Naive thymus-derived CD4-positive, alpha-beta T cell (primary cell): Measurements from ENCODE around the gene CYP4A11. TPM values are rescaled to one million over a fixed set of nuclear protein-coding genes. Genes with fewer than 3 reads are reported as not detected.
"Not testable (repeated sequence)": the region's sequence is repeated elsewhere in the genome, so short reads cannot be mapped to it uniquely, and the experiment has no call there.

Experiments
- ATAC-seq: fragments of 150-1000 bp; cut with Tn5 transposase; 2 replicates; pipeline ENCODE4 v1.10.0; 2021; ENCODE audit warnings: mild to moderate bottlenecking, moderate library complexity
- CTCF ChIA-PET: fragments of 350-600 bp; sonication (Branson Sonifier 250); formaldehyde crosslinking; loops from one replicate; lab custom pipeline; 2021; ENCODE audit warnings: antibody characterized with exemption; lab: Charles Lee
- POLR2A ChIA-PET: fragments of 350-600 bp; sonication (Branson Sonifier 250); formaldehyde crosslinking; loops from one replicate; lab custom pipeline; 2021; ENCODE audit warnings: antibody characterized with exemption, inconsistent platforms; lab: Charles Lee
- DNase-seq, 9 donors: peaks; one replicate each; pipeline versions ENCODE4 v3.0.0 to v3.0.0-alpha.2; 2020 to 2022; ENCODE audit warnings: mixed read lengths in 1 of 9
- H3K27ac ChIP-seq: one replicate; pipeline ENCODE4 v1.7.0; 2013; ENCODE audit warnings: mild to moderate bottlenecking, low read depth, low read length, moderate library complexity
- H3K27me3 ChIP-seq, 2 donors: one replicate each; pipeline ENCODE4 v1.7.0; 2013; ENCODE audit warnings: low read length in 2 of 2, mild to moderate bottlenecking in 2 of 2, moderate library complexity in 2 of 2; ENCODE audit not compliant: control insufficient read depth in 2 of 2, insufficient read depth in 2 of 2
- H3K36me3 ChIP-seq, 3 experiments: 1 replicate in 2 of 3; 2 replicates in 1 of 3; pipeline ENCODE4 v1.7.0; 2013; ENCODE audit warnings: low read length in 3 of 3, mild to moderate bottlenecking in 3 of 3, moderate library complexity in 1 of 3; ENCODE audit not compliant: insufficient read depth in 3 of 3, control insufficient read depth in 2 of 3
- H3K4me1 ChIP-seq, 2 donors: one replicate each; pipeline ENCODE4 v1.7.0; 2013; ENCODE audit warnings: low read length in 2 of 2, mild to moderate bottlenecking in 2 of 2, moderate library complexity in 1 of 2; ENCODE audit not compliant: control insufficient read depth in 2 of 2, insufficient read depth in 2 of 2
- H3K4me3 ChIP-seq: 2 replicates; pipeline ENCODE4 v1.7.0; 2013; ENCODE audit warnings: mild to moderate bottlenecking, low read length
- H3K9me3 ChIP-seq, 3 experiments: 1 replicate in 2 of 3; 2 replicates in 1 of 3; pipeline ENCODE4 v1.7.0; 2013; ENCODE audit warnings: low read length in 3 of 3; ENCODE audit not compliant: control insufficient read depth in 2 of 3
- H3K27ac Mint-ChIP-seq, 9 donors: one replicate each; pipeline ENCODE4 v1.8.0; 2020 to 2022; ENCODE audit warnings: mixed read lengths in 9 of 9, mild to moderate bottlenecking in 8 of 9, moderate library complexity in 5 of 9, inconsistent platforms in 2 of 9
- H3K27me3 Mint-ChIP-seq, 5 donors: one replicate each; pipeline ENCODE4 v1.8.0; 2021 to 2022; ENCODE audit warnings: mixed read lengths in 5 of 5, mild to moderate bottlenecking in 1 of 5
- H3K36me3 Mint-ChIP-seq, 5 donors: one replicate each; pipeline ENCODE4 v1.8.0; 2020 to 2022; ENCODE audit warnings: mixed read lengths in 5 of 5, mild to moderate bottlenecking in 3 of 5, inconsistent platforms in 1 of 5
- H3K4me1 Mint-ChIP-seq, 7 donors: one replicate each; pipeline ENCODE4 v1.8.0; 2020 to 2022; ENCODE audit warnings: mixed read lengths in 7 of 7, mild to moderate bottlenecking in 3 of 7, inconsistent platforms in 1 of 7
- H3K4me3 Mint-ChIP-seq, 10 donors: one replicate each; pipeline ENCODE4 v1.8.0; 2020 to 2022; ENCODE audit warnings: mild to moderate bottlenecking in 10 of 10, mixed read lengths in 10 of 10, moderate library complexity in 6 of 10, inconsistent platforms in 2 of 10
- H3K9me3 Mint-ChIP-seq, 11 donors: one replicate each; pipeline ENCODE4 v1.8.0; 2020 to 2022; ENCODE audit warnings: mixed read lengths in 11 of 11, mild to moderate bottlenecking in 4 of 11, inconsistent platforms in 1 of 11, moderate library complexity in 1 of 11
- intact Hi-C, 2 donors: fragments of 100-400 bp; cut with micrococcal nuclease; formaldehyde crosslinking; loops; one replicate each; pipeline ENCODE4 v1.15.1; 2023
- polyA plus RNA-seq, 2 donors: library from polyadenylated mRNA; unstranded; fragments of 300-500 nt; fragmentation: Illumina TruSeq; gene quantifications; one replicate each; pipeline ENCODE4 v1.2.3, GENCODE V29; 2021
- total RNA-seq, 6 experiments: library from RNA in 5 of 6; stranded (reverse) in 5 of 6; gene quantifications; 1 replicate in 5 of 6; 2 replicates in 1 of 6; pipeline ENCODE4 v1.2.3 and lab custom pipeline; 2021 to 2026

CYP4A11 gene
- total RNA-seq, result not detected
- polyA plus RNA-seq, result not detected
- not detected for total RNA-seq (lab: John Stamatoyannopoulos, UW)

- no peak within 1 kb of the TSS for H3K4me3 Mint-ChIP-seq
- H3K36me3 Mint-ChIP-seq, result no peaks in the 10 kb centered on the region
- Histone ChIP-seq H3K36me3 (no peaks in the 10 kb centered on the region), H3K27ac (no peak within 1 kb of the TSS), H3K27me3 (no peaks in the 10 kb centered on the region), H3K9me3 (no peaks in the 10 kb centered on the region), H3K4me1 (no peaks in the 10 kb centered on the region), H3K4me3 (no peak within 1 kb of the TSS)
- ATAC-seq (no peak), DNase-seq (no peak)
- peaks cover 0 to 6% (median 0%) of the 10 kb centered on the region in 11 donors for H3K9me3 Mint-ChIP-seq
- POLR2A ChIA-PET, result no interaction called here
- intact Hi-C loops, result no loop called here
- no peaks in the 10 kb centered on the region for H3K4me1 Mint-ChIP-seq
- CTCF ChIA-PET, result no interaction called here
- no peak within 1 kb of the TSS for H3K27ac Mint-ChIP-seq
- H3K27me3 Mint-ChIP-seq, result peaks cover 8 to 31% (median 20%) of the 10 kb centered on the region in 5 donors
These were observed at the start of gene CYP4A11 for GRCh38 chr1:46941135-46941694. Gene CYP4A11, minus strand, starts transcription at chr1:46941476. Its CDS starts 43 bp downstream, at chr1:46941433.

GRCh38 chr1:46990541-46990940 lies 49.3 kb upstream of the CYP4A11 start:
- DNase-seq, CTCF ChIA-PET, H3K4me1 Mint-ChIP-seq, ATAC-seq, H3K9me3 ChIP-seq, intact Hi-C loops, POLR2A ChIA-PET, H3K27ac Mint-ChIP-seq, H3K27ac ChIP-seq, H3K4me3 Mint-ChIP-seq, H3K4me1 ChIP-seq, H3K36me3 ChIP-seq, H3K36me3 Mint-ChIP-seq, H3K4me3 ChIP-seq, H3K27me3 ChIP-seq: not testable (repeated sequence)
- Mint-ChIP-seq H3K9me3 (peaks cover 0 to 18% (median 0%) of the 10 kb centered on the region in 11 donors), H3K27me3 (peaks cover 0 to 21% (median 5%) of the 10 kb centered on the region in 5 donors)

GRCh38 chr1:46983830-46984586 lies 42.7 kb upstream of the CYP4A11 start:
- no peaks in the 10 kb centered on the region for H3K9me3 ChIP-seq
- ChIA-PET POLR2A (no interaction called here), CTCF (interaction anchor here (0.7 kb wide), 1 partner anchor 160 kb away, joined by 3 read pairs; no protein-coding TSS in a partner anchor)
- no peaks in the 10 kb centered on the region for H3K27me3 ChIP-seq
- H3K4me1 Mint-ChIP-seq, result no peaks in the 10 kb centered on the region
- no peak overlapping the region for H3K4me3 Mint-ChIP-seq
- no peak for DNase-seq
- H3K27ac ChIP-seq, result no peak overlapping the region
- peaks cover 10 to 36% (median 29%) of the 10 kb centered on the region in 5 donors for H3K27me3 Mint-ChIP-seq
- H3K36me3 Mint-ChIP-seq, result no peaks in the 10 kb centered on the region
- no peaks in the 10 kb centered on the region for H3K4me1 ChIP-seq
- intact Hi-C loops, result no loop called here
- no peaks in the 10 kb centered on the region for H3K36me3 ChIP-seq
- no peak for ATAC-seq
- H3K9me3 Mint-ChIP-seq, result peaks cover 0 to 23% (median 5%) of the 10 kb centered on the region in 11 donors
- no peak overlapping the region for H3K4me3 ChIP-seq
- H3K27ac Mint-ChIP-seq, result no peak overlapping the region

- H3K27ac Mint-ChIP-seq, result no peak overlapping the region
- no peaks in the 10 kb centered on the region for H3K4me1 ChIP-seq
- peaks cover 0 to 30% (median 5%) of the 10 kb centered on the region in 11 donors for H3K9me3 Mint-ChIP-seq
- H3K36me3 ChIP-seq, result no peaks in the 10 kb centered on the region
- H3K27me3 ChIP-seq, result no peaks in the 10 kb centered on the region
- no peaks in the 10 kb centered on the region for H3K36me3 Mint-ChIP-seq
- no peak for ATAC-seq
- ChIA-PET POLR2A (no interaction called here), CTCF (interaction anchor here (0.7 kb wide), 1 partner anchor 159 kb away, joined by 3 read pairs; no protein-coding TSS in a partner anchor)
- no peaks in the 10 kb centered on the region for H3K9me3 ChIP-seq
- H3K4me3 ChIP-seq, result no peak overlapping the region
- intact Hi-C loops, result no loop called here
- DNase-seq, result no peak
- H3K27ac ChIP-seq, result no peak overlapping the region
- no peaks in the 10 kb centered on the region for H3K4me1 Mint-ChIP-seq
- no peak overlapping the region for H3K4me3 Mint-ChIP-seq
- peaks cover 10 to 42% (median 33%) of the 10 kb centered on the region in 5 donors for H3K27me3 Mint-ChIP-seq
These were observed 42.0 kb upstream of the CYP4A11 start for GRCh38 chr1:46983166-46983829.

GRCh38 chr1:46969014-46969619 lies 27.8 kb upstream of the CYP4A11 start:
- POLR2A ChIA-PET, result no interaction called here
- H3K9me3 Mint-ChIP-seq, result peaks cover 0 to 10% (median 0%) of the 10 kb centered on the region in 11 donors

GRCh38 chr1:46962272-46962671 lies 21.0 kb upstream of the CYP4A11 start:
- CTCF ChIA-PET, H3K27ac Mint-ChIP-seq, H3K36me3 ChIP-seq, H3K27ac ChIP-seq, DNase-seq, H3K4me3 Mint-ChIP-seq, intact Hi-C loops, H3K4me1 ChIP-seq, H3K9me3 ChIP-seq, H3K36me3 Mint-ChIP-seq, POLR2A ChIA-PET, H3K27me3 ChIP-seq, H3K4me3 ChIP-seq, H3K4me1 Mint-ChIP-seq, ATAC-seq: not testable (repeated sequence)
- Mint-ChIP-seq H3K9me3 (peaks cover 0 to 15% (median 4%) of the 10 kb centered on the region in 11 donors), H3K27me3 (peaks cover 16 to 28% (median 23%) of the 10 kb centered on the region in 5 donors)

More at GRCh38 chr1:46969014-46969619, 27.8 kb upstream of the CYP4A11 start:
- H3K27me3 Mint-ChIP-seq, result peaks cover 28 to 40% (median 32%) of the 10 kb centered on the region in 5 donors
- H3K4me1 Mint-ChIP-seq, result peaks cover 0 to 2% (median 0%) of the 10 kb centered on the region in 7 donors
- Histone ChIP-seq H3K27ac (no peak overlapping the region), H3K27me3 (no peaks in the 10 kb centered on the region), H3K4me1 (no peaks in the 10 kb centered on the region), H3K4me3 (no peak overlapping the region), H3K9me3 (no peaks in the 10 kb centered on the region), H3K36me3 (no peaks in the 10 kb centered on the region)
- CTCF ChIA-PET, result no interaction called here
- H3K36me3 Mint-ChIP-seq, result no peaks in the 10 kb centered on the region
- H3K27ac Mint-ChIP-seq, result no peak overlapping the region
- DNase-seq (no peak), ATAC-seq (no peak)
- H3K4me3 Mint-ChIP-seq, result no peak overlapping the region
- intact Hi-C loops, result no loop called here
